ENCODE data around the gene FDXACB1. TPM values are rescaled to one million over a fixed set of nuclear protein-coding genes. Genes with fewer than 3 reads are reported as not detected.

The FDXACB1 gene
- total RNA-seq, 1 experiment from 2014 or later, result 5.4 TPM

DNA sequence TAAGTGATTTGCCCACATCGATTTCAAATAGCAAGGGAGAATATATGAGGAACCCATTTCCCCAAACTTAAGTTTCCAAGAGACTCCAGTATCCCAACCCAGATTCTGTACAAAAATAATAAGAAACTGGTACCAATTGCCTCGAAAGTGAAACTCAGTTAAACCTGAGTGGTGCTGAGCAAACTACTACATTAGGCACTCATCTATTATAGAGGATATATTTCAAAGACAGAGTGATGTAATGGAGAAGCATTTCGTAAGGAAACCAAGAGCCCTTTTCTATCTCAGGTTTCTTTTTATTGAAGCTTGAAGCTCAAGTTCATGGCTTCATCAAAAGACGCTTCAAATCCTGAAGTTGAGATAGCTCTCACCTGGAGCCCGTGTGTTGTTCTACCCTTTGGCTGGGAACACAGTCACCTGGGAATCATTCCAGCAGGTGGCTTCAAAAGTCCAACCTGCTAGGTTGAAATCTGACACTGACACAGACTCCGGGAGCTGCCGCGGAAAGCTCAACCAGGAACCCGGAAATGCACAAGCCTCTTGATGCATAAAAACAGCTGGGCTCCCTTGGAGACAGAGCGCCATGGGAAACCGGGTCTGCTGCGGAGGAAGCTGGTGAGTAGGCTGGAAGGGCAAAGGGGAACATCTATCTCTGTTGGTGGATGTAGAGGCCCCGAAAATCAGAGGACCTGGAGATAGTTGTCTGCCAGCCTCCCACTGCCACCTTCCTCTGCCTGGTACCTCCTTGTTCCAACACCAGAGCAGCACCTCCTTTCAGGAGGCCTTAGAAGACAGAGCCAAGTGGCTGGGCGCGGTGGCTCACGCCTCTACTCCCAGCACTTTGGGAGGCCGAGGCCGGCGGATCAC lies 39.7 kb upstream of the FDXACB1 start, which contains the start of gene C11orf52:
Gene C11orf52, plus strand, starts transcription at position 524 of the 867 bp plus-strand sequence. Its CDS starts 60 bp downstream, at position 584.
- Histone ChIP-seq H3K27ac (ENCODE audit: low read depth, low read length, poor library complexity, severe bottlenecking) (peak within 1 kb of the TSS; percentile 46), H3K9me3 (ENCODE audit: low read depth, low read length, poor library complexity, severe bottlenecking) (no peaks in the 10 kb centered on the region), H3K4me3 (ENCODE audit: low read depth, low read length, poor library complexity, severe bottlenecking) (no peak within 1 kb of the TSS), H3K36me3 (ENCODE audit: insufficient read depth, low read length, poor library complexity, severe bottlenecking) (no peaks in the 10 kb centered on the region), H3K27me3 (replicated peaks; ENCODE audit: insufficient read depth, low read depth, low read length, poor library complexity) (no peaks in the 10 kb centered on the region), H3K4me1 (ENCODE audit: insufficient read depth, low read length, poor library complexity, severe bottlenecking) (peaks cover 43% of the 10 kb centered on the region)
- TF ChIP-seq EZH2 (IDR thresholded peaks at IDR 0.05; ENCODE audit: borderline replicate concordance, low read depth, low read length, poor library complexity, severe bottlenecking), result no peak
- TF ChIP-seq, protein P1, sequence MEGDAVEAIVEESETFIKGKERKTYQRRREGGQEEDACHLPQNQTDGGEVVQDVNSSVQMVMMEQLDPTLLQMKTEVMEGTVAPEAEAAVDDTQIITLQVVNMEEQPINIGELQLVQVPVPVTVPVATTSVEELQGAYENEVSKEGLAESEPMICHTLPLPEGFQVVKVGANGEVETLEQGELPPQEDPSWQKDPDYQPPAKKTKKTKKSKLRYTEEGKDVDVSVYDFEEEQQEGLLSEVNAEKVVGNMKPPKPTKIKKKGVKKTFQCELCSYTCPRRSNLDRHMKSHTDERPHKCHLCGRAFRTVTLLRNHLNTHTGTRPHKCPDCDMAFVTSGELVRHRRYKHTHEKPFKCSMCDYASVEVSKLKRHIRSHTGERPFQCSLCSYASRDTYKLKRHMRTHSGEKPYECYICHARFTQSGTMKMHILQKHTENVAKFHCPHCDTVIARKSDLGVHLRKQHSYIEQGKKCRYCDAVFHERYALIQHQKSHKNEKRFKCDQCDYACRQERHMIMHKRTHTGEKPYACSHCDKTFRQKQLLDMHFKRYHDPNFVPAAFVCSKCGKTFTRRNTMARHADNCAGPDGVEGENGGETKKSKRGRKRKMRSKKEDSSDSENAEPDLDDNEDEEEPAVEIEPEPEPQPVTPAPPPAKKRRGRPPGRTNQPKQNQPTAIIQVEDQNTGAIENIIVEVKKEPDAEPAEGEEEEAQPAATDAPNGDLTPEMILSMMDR (conservative IDR thresholded peaks at IDR 0.05; ENCODE audit: low read depth, low read length), result no peak
- ChIA-PET CTCF (interaction anchor here (0.7 kb wide), 1 partner anchor 76 kb away, joined by 3 read pairs; no protein-coding TSS in a partner anchor), POLR2A (ENCODE audit: low non-redundant PET) (no interaction called here)
- DNase-seq (ENCODE audit: low spot score), result peak; percentile 91
- intact Hi-C loops (cut with micrococcal nuclease; ENCODE audit: unreplicated experiment), result no loop called here
- no TSS peak for BruUV-seq (replicated peaks)

DNA sequence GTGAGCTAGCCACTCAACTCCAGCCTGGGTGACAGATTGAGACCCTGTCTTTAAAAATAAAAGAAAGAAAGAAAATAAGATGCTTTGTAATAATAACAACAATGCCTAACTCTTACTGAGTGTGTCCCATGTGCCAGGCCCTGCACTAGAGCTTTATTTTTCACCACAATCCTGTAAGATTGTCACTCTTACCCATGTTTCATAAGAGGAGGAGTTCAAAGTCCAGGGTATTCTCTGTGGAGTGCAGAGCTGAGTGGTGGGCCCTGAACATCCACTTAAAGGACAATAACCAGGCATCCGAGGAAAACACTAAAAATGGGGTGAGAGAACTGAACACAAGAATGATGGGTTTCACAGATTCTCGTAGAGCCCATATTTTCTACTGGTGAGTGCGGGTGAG lies 38.8 kb upstream of the FDXACB1 start:
- no peaks in the 10 kb centered on the region for H3K36me3 ChIP-seq (ENCODE audit: insufficient read depth, low read length, poor library complexity, severe bottlenecking)
- no peaks in the 10 kb centered on the region for H3K27me3 ChIP-seq (replicated peaks; ENCODE audit: insufficient read depth, low read depth, low read length, poor library complexity)
- H3K9me3 ChIP-seq (ENCODE audit: low read depth, low read length, poor library complexity, severe bottlenecking), result no peaks in the 10 kb centered on the region
- no peak overlapping the region for H3K4me3 ChIP-seq (ENCODE audit: low read depth, low read length, poor library complexity, severe bottlenecking)
- POLR2A ChIA-PET (ENCODE audit: low non-redundant PET), result no interaction called here
- intact Hi-C loops (cut with micrococcal nuclease; ENCODE audit: unreplicated experiment), result no loop called here
- peak overlapping the region; percentile 46 for H3K27ac ChIP-seq (ENCODE audit: low read depth, low read length, poor library complexity, severe bottlenecking)
- BruUV-seq (replicated peaks), result no TSS peak
- CTCF ChIA-PET, result no interaction called here
- peaks cover 35% of the 10 kb centered on the region for H3K4me1 ChIP-seq (ENCODE audit: insufficient read depth, low read length, poor library complexity, severe bottlenecking)
- no peak for TF ChIP-seq EZH2 (IDR thresholded peaks at IDR 0.05; ENCODE audit: borderline replicate concordance, low read depth, low read length, poor library complexity, severe bottlenecking)
- TF ChIP-seq, protein P1 (conservative IDR thresholded peaks at IDR 0.05; ENCODE audit: low read depth, low read length), result no peak
- no peak for DNase-seq (ENCODE audit: low spot score)

GRCh38 chr11:111917312-111917711 lies 38.3 kb upstream of the FDXACB1 start:
- POLR2A ChIA-PET (ENCODE audit: low non-redundant PET), result no interaction called here
- intact Hi-C loops (cut with micrococcal nuclease; ENCODE audit: unreplicated experiment), result no loop called here
- H3K36me3 ChIP-seq (ENCODE audit: insufficient read depth, low read length, poor library complexity, severe bottlenecking), result no peaks in the 10 kb centered on the region
- BruUV-seq (replicated peaks), result no TSS peak
- no peak for DNase-seq (ENCODE audit: low spot score)
- TF ChIP-seq EZH2 (IDR thresholded peaks at IDR 0.05; ENCODE audit: borderline replicate concordance, low read depth, low read length, poor library complexity, severe bottlenecking), result no peak
- TF ChIP-seq, protein P1 (conservative IDR thresholded peaks at IDR 0.05; ENCODE audit: low read depth, low read length), result no peak
- CTCF ChIA-PET, result no interaction called here
- no peaks in the 10 kb centered on the region for H3K27me3 ChIP-seq (replicated peaks; ENCODE audit: insufficient read depth, low read depth, low read length, poor library complexity)
- no peaks in the 10 kb centered on the region for H3K9me3 ChIP-seq (ENCODE audit: low read depth, low read length, poor library complexity, severe bottlenecking)
- peaks cover 30% of the 10 kb centered on the region for H3K4me1 ChIP-seq (ENCODE audit: insufficient read depth, low read length, poor library complexity, severe bottlenecking)
- H3K27ac ChIP-seq (ENCODE audit: low read depth, low read length, poor library complexity, severe bottlenecking), result no peak overlapping the region
- H3K4me3 ChIP-seq (ENCODE audit: low read depth, low read length, poor library complexity, severe bottlenecking), result no peak overlapping the region

Data from A673 (cell line).